DLD1 (cell line): Measurements from ENCODE around the gene IFT20.
"Not testable (repeated sequence)": the region's sequence is repeated elsewhere in the genome, so short reads cannot be mapped to it uniquely, and the experiment has no call there.

Experiments
- in situ Hi-C: cut with HindIII; loops from 2 replicates; pipeline ENCODE4 v1.10.0; 2017; ENCODE audit warnings: low sequenced_read_pairs

IFT20 gene

DNA sequence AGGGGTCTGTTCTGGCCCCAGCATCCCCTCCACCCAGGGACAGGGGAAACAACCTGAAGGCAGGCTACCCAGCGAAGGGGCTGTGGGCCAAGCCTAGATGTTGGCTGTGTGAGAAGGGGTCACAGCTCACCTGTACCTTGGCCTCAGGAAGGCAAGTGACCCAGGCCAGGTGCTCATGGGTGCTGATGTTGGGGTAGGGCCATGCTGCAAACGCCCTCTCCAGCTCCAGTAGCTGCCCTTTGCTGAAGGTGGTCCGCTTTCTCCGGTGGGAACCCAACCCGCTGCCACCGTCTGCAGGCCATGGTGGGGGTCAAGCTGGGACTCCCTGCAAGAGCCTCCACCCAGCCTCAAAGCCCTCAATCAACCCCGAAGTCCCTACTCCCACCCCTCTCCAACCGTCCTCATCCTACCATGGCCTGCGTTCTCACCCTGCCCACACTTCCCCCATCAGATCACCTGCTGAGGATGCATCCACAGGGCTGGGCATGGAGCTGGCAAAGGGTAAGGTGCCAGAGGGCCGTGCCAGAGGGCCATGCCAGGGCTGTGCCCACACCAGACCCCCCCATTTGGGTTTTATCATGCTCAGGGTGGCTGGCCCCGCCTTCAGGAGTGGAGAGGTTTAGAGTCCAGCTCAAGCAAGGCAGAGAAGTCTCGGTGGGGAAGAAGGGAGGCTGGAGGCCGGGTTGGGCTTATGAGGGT is 29.5 kb upstream of the IFT20 start, which contains the start of gene SEBOX:
Gene SEBOX, minus strand, starts transcription at position 535 of the 699 bp plus-strand sequence. Its CDS starts 48 bp downstream, at position 487.
- in situ Hi-C loops = no loop called here

DNA sequence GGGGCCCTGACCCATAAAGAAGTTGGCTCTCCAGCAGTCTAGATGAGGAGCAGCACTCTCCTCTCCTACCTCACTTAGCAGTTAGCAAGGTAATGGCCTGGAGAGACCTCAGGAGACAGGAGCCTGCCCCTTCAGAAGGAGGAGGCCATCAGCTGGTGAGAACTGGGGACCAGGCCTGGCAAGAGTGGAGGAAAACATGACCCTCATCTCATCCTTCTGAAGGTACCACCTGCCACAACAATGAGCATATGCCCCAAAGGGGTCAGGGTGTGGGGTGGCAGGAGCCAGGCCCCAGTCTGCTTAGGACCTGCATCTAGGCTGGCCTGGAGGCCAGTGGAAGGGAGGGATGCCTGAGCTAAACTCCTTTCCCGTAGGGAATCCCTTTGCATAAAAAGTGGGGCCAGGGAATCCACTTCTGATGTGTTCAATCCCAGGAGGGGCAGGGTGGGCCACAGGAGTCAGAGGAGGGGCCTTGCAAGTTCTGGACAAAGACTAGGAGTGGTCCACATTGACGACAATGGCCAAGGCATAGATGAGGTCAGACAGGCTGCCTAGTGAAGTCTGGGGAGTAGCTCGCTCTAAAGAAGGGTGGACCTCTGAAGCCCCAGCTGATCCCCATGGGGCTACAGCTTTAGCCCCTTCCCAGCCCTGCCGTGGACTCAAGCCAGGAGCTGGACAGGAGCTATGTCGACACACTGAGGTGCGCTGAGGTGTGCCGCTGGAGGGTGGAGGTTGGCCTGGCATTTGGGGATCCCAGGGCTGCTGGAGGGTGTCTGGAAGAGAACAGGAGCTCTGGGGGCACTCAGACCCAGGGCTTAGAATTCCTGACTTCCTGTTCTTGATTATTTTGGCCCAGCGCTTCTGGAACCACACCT is 28.7 kb upstream of the IFT20 start:
- in situ Hi-C loops = no loop called here

DNA sequence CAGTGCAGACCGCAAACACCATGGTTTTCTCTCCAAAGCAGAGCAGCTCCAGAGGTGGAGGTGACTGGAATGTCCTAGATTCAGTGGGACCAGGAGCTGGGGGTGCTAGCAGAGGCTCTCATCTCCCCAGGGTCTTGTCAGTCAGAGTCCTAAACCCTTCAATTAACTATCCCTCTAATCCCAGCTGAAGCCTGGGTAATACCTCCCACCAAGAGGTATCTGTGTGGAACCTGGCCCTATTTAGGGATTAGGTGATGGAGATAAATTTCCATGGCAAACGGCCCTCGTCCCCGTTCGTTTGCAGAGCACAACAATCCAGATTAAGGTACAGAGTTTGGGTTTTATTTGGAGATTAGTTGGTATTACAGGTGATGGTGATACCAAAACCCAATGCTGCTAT is 27.9 kb upstream of the IFT20 start:
- in situ Hi-C loops = no loop called here

DNA sequence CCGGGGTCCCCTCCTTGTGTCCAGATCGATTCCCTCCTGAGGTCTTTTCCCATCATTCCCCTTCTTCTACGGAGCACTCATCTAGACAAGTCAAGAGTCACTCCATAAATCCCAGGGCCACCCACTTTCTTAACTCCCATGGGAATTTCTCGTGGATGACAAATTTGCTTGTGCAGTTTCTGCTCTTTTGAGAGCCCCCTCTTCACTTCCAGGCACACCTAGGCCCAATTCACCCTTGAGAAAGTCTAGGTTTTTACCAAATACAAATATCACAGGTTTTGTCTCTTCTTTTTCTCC is 22.6 kb upstream of the IFT20 start:
- in situ Hi-C loops = no loop called here

DNA sequence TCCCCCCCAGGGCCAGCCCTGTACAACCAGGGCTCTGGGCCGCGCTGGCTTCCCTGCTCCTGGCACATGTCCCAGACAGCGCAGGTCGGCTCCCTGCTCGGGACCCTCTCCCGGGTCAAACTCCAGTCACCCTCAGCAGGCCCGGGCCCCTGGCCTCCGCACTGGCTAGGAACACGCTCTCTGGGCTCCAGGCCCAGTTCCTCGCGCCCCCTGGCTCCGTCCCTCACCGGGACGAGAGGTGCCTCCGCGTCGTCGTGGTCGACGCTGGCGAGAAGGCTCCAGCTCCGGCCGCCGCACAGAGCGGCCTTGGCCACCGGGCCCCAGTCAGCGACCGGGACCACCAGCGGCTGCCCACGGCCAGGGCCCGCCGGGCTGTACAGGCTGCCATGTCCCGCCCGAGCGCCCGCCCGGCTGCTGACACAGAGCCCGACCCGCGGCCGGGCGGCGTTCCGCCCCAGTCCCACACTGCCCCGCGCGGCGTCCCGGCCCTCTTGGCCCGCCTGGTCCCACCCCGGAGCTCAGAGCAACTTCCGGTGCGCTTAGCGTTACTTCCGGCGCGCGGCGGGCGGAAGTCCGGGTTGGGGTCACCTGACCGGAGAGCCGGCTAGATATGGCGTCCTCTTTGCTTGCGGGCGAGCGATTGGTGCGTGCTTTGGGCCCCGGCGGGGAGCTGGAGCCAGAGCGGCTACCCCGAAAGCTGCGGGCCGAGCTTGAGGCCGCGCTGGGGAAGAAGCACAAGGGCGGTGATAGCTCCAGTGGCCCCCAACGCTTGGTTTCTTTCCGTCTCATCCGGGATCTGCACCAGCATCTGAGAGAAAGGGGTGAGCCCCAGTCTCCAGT is 22.0 kb upstream of the IFT20 start, which contains the start of gene POLDIP2:
Gene POLDIP2, minus strand, starts transcription at position 467 of the 840 bp plus-strand sequence. Its CDS starts 79 bp downstream, at position 388.
- in situ Hi-C loops = no loop called here

DNA sequence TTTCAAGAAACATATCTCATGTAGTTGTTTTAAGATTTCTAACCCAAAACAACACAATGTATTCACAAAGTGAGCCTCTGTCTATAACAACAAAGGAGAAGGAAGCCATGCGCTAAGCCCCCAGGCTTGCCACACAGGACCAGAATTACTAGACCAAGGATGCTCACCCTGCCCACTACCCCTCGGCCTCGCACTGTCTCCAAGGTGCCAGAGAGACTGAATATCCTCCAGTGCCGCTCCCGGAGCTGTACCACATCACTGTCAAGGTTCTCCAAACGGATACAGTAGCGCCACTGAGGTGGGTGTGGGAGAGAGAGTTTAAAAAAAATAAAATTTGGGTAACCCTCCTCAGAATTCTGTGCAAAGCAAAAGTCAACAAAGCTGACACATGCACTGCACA is 15.0 kb upstream of the IFT20 start:
- in situ Hi-C loops = no loop called here

DNA sequence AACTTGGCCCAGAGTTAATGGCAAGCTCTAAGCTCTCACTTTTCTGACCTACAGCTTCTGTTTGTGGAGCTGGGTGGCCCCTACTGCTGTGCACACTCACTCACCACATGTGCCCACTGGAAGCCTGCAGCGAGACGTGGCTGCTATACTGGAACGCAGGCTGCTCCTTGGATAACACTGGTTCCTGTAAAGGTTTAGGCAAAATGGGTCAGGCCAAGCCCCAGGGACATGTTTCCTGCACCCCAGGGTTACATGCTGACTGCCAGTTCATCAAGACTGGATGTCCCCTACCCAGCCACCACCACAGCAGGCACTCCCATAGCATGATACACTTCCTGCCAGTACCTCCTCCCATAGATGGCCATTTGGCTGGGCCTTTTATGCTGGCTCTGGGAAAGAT is 13.7 kb upstream of the IFT20 start:
- in situ Hi-C loops = no loop called here

DNA sequence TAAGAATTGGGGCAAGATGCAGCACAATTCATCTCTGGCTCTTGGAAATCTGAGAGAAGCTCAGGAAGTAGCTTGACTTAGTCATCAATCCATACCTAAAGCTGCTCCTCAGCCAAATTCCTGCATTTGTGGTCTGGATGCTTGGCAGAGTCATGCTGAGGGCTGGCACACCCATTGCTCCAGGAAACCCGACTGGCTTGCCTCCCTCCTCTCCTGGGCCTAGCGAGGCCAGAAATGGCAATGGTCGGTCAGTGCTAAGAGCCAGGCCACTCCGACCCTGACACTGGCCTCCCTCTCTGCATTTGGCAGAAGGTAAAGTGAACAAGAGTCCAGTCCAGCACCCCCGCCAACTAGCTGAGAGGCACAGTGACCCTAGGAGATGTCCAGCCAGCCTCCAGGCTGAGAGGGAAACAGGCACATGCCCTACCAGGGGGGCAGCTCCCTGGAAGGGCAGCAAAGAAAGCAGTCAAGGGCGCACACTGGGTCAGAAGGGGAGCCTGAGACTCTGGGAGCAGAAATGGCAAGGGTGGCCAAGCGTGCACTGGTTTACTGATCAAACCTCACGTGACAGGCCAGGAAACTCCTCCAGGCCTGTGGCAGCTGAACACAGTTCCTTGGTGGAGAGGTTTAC is 12.1 kb upstream of the IFT20 start:
- in situ Hi-C loops = no loop called here

DNA sequence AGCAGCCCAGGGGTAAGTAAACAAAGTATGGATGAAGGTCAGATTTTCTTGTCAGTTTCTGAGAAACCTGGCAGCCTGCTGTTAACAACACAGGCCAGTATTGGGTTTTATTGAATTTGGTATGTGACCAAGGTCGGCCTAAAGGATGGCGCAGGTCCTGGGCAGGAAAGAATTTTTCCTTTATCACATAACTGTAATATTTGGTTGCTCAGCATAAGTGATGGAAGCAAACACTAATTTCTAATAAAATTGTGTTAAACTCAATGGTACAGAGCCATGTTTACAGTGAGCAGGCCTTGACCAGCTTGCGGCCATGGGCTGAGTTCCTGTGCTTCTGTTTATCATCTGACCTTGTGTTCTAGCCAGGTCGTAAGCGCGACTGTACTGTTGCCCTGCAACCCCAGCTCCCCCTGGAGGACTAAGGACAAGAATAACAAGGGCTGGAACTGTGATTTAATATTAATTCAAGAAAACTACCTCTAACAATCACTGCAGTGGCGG is 11.5 kb upstream of the IFT20 start:
- in situ Hi-C loops = no loop called here

DNA sequence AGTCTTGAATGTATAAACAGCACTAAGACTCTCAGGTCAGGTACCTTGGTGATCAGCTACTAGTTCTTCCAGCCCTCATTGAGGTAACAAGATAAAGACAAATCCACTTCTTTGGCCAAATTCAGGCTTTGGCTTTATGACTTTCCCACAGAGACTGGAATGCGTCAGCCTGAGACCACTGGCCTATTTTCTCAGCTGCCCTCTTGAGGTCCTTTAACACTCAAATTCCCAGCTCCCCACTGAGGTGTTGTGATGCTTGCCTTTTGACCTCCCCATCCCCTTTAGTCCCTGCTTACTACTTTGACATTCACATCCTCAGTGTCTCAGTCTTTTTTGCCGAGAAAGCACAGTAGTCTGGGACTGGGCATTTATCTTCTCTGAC is 10.9 kb upstream of the IFT20 start:
- in situ Hi-C loops = no loop called here

DNA sequence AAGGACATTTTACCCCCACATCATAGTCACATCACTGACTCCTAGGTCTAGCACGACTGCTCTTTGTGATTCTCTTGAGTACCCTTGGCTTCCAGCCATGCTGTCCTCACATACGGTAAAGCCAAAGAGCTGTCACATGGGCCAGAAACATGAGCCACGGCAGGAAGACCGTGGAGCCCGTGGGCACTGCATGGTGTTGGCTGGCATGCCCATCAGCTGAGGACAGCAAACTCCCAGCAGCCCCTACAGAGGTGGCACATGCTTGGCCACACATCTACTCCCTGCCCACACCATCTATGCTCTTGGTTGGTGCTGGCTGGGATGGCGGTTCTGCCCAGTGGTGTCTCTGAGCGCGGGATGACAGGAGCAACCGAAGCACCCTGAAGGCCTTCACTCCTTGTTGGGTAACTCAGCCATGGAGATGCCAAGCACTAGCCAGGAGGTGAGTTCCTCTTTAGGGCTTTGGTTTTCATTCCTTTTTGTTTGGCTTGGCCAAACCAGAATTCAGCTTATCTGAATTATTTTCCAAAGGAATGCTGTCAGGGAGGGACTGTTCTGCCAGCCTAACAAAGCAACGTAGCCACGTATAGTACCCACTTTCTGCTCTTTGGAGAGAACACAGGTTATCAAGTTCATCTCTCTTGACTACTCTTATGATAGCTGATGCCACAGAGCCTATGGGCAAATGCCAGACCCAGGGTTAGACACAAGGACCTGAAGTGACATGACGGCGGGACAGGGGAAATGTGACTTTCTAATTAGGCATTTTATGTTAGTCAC is 10.3 kb upstream of the IFT20 start:
- in situ Hi-C loops = no loop called here

DNA sequence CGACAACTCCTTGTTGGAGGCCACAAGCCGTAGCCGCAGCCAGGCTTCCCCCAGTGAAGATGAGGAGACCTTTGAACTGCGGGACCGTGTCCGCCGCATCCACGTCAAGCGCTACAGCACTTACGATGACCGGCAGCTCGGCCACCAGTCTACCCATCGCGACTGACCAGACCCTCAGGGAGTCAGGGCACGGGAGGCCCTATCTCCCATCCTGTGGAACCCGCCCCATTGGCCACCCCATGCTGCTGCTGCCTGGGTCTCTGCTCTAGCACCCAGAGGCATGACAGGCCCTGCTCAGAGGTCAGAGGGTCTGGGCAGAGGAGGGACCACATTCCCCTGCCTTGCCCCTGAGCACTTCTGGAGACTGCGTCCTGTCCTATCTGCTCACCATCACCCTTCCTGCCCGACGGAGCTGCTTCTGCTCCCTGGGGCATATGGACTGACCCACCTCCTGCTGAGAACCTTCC is 9.2 kb upstream of the IFT20 start:
- in situ Hi-C loops = no loop called here

DNA sequence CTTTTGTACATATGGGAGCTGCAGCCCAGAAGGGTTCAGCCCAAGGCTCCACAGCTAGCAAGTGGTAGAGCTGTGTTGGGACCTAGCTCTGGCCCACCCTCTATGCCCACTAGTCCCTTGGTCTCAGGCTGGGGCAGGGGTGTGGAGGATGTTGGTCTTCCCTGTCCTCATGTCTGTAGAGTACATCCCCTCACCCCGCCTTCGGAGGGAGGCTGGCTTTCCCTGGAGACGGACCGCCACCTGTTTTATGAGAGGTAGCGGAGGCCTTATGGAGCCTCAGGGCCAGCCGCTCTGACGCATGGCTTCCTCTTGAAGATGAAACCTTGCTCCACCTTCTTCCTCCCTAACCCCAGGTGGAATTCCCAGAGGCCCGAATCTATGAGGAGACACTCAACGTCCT is 8.7 kb upstream of the IFT20 start:
- in situ Hi-C loops = no loop called here

DNA sequence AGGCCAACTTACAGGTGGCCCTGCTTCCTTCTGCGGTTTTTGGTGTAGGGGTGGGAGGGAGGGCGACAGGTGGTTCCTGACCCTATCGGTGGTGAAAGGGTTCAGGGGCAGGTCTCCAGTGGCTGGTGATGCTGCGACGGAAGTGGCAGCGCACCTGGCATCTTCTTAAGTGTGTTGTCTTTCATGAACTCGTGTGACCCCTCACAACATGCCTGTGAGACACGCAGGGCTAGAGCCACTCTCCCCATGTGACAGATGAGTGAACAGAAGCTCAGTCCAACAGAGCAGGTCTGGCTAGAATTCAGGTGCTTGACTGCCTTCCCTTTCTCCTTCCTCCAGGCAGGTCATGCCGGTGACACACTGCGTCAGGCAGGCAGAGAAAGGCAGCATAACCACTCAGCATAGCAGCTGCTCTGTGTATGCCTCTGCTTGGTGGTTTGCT is 8.2 kb upstream of the IFT20 start:
- in situ Hi-C loops = no loop called here

DNA sequence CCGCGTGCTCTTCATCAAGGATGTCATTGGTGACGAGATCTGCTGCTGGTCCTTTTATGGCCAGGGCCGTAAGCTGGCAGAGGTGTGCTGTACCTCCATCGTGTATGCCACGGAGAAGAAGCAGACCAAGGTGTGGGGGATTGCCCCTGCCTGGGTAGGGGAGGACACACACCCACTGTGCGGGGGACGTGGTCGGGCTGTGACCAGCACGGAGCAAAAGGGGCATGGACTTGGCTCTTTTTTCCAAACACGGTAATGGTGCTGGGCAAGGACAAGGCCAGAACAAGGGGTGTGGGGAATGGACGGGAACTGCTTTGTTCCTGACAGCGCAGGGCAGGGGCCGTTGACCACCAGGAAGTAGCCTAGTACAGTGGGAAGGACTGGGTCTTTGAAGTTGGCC is 7.0 kb upstream of the IFT20 start:
- in situ Hi-C loops = no loop called here

DNA sequence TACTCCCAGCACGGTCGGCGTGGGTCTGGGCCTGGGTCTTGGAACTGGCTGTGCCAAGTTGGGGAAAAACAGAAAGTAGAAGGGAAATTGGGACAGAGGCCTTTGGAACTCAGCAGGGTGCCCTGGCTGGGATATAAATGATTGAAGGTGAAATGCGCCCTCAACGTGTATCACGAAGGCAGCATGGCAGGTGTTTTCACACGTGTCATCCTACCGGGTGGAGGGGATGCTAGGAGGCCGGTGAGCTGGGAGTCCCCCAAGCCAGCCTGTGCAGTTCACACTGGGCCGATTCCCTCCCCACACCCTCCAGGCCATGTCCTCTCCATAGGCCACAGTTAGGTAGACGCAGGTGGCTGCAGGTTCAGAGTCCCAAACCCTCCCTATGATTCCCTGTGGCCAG is 6.2 kb upstream of the IFT20 start:
- in situ Hi-C loops = no loop called here

DNA sequence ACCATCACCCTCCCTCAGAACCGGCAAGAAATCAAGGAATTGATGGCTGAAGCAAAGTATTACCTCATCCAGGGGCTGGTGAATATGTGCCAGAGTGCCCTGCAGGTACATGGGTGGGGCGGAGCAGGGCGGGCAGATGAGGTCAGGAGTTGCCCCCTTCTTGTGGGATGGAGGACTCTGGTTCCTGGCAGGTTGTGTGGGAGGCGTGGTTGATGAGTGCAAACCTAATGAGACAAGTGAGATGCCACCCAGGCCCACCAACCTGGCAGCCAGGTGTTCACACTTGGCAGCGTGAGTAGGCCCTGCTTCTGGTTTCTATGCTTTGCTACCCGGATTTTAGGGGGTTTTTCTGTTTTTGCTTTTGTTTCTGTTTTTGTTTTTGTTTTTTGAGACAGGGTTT is 5.1 kb upstream of the IFT20 start:
- in situ Hi-C loops = no loop called here

DNA sequence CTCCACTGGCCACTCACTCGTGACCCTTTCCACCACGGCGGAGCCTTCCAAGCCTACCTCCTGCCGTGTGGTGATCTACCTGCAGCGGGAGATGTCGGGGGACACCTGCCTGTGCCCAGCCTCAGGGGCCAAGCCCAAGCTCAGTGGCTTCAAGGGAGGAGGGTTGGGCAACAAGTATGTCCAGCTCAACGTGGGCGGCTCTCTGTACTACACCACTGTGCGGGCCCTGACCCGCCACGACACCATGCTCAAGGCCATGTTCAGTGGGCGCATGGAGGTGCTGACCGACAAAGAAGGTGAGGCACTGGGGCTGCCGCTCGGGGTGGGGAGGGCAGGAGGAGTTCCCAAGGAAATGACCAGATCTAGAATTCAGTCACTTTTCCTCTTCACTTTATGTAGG is 4.2 kb upstream of the IFT20 start:
- in situ Hi-C loops = no loop called here

DNA sequence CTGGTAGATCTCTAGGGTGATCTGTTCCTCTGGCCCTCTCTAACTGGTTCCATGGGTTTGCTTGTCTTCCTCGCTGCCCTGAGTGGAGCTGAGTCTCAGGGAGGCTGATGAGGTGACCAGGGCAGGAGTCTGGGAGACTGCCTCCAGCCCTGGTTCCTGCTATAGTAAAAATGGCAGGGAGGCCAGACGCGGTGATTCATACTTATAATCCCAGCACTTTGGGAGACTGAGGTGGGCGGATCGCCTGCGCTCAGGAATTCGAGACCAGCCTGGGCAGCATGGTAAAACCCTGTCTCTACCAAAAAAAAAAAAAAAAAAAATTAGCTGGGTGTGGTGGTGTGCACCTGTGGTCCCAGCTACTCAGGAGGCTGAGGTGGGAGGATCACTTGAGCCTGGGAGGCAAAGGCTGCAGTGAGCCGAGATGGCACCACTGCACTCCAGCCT is 3.5 kb upstream of the IFT20 start:
- in situ Hi-C loops = not testable (repeated sequence)
